ENCODE results near the gene TCL1B.
A peak's percentile ranks its signal among the peaks of the same experiment; 100 is the strongest.
"Not testable (repeated sequence)": the region's sequence is repeated elsewhere in the genome, so short reads cannot be mapped to it uniquely, and the experiment has no call there.

Gene TCL1B

DNA sequence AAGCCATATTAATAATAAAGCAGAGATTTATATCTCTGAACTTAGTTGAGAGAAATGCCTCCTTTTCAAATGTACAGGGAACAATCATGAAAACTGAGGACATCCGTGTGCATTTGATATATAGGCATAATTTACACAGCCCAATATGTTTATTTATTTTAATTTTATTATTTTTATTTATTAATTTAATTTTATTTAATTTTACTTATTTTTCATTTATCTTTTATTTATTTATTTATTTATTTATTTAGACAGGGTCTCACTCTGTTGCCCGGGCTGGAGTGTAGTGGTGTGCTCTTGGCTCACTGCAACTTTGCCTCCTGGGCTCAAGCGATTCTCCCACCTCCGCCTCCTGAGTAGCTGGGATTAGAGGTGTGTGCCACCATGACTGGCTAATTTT, 19.3 kb downstream of the TCL1B start:
- DNase-seq = no peak

DNA sequence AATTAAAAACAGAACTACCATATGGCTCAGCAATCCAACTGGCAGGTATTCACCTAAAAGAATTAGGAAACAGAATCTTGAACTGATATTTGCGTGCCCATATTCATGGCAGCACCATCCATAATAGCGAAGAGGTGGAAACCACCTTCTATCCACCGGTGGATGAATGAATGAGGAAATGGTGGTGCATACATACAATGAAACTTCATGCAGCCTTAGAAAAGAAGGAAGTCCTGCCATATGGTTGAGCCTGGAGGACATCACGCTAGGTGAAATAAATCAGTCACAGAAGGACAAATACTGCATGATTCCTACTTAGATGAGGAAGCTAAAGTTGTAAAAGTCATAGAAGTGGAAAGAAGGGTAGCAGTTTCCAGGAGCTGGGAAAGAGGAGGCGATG, 21.1 kb downstream of the TCL1B start:
- no peak for DNase-seq

DNA sequence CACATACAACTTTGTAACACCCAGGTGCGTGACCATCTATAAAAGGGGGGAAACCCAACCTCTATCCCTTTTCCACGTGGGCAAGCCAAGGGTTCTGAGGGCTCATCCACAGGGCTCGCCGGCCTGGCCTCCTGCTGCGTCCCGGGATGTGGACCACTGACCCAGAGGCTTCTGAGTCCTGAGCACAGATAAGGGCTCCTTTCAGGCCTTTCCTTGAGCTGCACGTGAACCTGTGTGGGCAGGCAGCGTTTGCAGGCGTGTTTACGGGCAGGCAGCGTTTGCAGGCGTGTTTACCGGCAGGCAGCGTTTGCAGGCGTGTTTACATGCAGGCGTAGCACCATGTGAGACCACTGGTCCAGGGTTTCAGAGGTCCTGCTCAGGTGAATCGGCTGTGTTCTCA, 23.9 kb downstream of the TCL1B start:
- no peak for DNase-seq

DNA sequence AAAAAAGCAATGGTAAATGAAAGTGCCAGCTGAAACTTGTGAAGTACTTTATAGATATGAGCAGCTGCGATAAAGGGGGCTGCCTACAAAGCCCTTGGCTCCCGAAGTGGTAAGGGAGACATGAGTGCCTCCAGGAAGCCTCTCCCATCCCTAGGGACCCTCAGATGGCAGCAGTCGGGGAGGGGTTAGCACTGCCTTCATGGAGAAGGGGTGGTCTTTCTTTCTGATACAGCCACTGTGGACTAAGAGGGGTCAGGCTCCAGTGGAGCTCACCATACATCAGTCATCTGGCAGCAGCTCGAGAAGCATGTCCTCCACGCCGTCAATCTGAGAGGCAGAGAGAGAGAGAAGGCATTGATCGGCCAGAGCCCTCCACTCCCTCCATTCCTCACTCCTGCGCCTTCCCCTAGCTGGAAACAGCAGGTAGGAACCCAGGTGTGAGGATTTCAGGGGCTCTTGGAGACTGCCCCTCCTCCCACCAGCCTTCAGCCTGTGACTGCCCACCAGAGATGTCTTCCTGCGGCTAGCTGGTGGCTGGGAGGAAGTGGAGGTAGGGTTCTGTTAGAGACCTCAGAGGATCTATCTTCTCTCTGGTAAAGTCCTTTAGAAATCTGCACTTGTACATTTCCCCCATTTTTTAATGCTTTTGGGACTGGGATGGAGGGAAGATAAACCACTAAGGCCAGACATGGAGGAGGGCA, 25.4 kb downstream of the TCL1B start:
- no peak for DNase-seq

DNA sequence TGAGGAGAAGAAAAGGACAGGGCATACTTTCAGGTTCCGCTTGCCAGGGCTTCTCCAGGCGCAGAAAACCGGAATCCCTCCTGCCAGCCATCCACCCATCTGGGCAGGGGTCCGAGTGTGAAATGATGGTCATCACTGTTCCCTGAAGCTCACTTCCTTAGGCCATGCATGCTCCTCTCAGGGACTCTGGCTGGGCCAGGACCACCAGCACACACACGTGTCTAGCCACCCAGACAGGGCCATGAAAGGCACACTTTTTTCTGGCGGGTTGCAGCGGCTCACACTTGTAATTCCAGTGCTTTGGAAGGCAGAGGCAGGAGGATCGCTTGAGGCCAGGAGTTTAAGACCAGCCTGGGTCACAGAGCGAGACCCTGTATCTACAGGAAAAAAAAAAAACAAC, 26.2 kb downstream of the TCL1B start:
- DNase-seq = no peak

DNA sequence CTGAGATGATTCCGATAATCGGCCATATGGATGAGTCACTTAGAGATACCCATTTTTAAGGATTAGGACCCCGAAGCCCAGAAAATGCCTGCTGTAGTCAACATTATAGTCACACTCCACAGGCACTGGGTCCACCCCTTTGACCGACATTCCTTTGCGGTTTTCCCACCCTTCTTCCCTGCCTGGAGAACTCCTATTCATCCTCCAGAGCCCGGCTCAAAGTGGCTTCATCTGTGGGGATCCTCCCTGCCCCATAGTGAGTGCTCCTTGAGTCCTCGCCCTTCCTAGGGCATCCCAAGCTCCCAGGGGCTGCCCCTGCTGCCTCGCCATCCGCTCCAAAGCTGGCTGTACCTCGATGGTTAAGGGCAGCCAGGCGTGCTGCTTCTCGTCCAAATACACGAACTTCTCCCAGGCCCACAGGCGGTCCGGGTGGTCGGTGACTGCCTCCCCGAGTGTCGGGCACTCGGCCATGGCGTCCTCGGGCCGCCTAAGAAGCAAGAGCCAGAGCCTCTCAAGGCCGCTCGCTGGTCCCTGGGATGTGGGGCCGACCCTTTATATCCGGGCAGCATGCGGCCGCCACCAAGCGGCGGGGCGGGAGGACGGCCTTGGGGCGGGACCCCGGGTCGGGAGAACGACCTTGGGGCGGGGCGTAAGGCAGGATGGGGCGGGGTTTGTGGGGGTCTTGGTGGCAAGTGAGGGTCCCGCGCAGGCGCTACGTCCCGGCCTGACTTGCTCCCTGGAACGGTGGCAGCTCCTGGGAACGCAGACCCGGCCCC, 27.6 kb downstream of the TCL1B start, which contains the start of gene TCL1A:
TCL1A (minus strand) TSS at position 530 of the 776 bp plus-strand sequence; CDS start at position 471, 59 bp downstream.
- DNase-seq = no peak

DNA sequence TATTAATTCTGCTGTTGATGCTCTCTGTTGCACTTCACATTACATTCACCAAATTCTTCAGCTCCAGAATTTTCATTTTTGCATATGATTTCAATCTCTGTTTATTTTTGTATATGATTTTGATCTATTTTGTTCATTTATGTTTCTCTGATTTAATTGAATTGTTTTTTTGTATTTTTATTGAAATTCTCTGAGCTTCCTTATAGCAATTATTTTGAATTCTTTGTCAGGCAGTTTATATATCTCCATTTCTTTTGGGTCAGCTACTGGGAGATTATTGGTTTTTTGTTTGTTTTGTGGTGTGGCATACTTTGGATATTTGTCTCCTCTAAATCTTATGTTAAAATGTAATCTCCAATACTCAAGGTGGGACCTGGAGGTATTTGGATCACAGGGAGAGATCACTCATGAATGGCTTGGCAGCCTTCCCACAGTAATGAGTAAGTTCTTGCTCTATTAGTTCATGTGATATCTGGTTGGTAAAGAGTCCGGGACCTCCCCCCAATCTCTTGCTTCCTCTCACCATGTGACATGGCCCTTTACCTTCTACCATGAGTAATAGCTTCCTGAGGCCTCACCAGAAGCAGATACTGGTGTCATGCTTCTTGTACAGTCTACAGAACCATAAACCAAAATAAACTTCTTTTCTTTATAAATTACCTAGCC, 36.4 kb downstream of the TCL1B start:
- no peak for DNase-seq

DNA sequence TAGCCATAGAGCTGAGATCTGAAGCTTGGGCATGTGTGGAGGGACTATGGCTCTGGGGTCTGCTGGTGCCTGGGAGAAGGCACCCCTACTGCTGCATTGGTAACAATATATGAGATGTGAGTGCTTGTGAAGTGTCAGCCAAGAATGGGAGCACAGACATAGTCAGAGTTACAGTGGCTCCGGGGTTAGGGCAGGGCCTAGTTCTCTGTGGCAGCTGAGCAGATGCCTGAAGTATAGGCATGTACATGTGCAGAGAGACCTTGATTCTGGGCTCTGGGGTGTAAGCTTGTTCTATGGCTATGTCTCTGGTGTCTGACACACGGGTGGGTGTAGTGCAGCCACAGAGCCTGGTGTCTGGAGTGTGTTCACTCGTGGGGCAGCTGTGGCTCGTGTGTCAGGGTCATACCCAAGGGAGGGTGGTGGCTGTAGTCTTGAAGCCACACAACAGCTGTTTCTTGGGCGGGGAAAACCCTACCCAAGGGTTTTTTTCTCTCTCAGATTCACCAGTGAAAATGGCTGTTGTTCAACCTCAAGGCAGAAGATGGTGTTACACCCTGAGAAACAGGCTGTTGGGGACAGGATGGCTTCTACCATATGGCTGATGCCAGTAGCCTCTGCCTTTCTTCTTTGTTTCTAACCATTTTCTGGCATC, 39.6 kb downstream of the TCL1B start:
- no peak for DNase-seq

DNA sequence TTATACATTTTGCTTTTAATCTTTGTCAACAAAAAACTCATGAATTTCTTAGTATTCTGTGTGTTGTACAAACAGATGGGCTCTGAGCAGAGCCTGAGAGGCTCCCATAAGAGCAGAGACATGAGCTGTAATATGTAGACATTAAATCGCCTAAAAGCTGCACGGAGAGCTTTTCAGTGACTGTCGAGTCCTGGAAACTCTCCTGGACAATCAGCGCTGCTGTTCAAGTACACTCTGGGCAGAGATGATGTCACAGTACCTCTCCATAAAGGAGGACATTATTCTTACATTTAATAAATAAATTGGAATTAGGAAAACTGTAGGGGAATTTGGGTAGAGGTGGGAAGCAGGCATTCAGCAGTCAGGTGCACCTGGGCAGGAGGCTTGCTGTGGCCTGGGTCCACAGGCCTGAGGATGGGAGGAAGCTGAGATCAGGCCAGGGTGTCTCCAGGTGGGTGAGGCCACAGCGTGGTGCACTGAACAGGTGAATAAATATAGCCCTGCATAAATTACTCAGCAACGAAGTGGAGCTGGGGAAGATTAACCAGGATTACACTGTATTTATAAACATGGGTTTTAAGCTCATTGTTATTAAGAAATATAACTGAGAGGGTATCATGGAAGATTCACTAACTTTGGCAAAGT, 41.0 kb downstream of the TCL1B start:
- no peak for DNase-seq

DNA sequence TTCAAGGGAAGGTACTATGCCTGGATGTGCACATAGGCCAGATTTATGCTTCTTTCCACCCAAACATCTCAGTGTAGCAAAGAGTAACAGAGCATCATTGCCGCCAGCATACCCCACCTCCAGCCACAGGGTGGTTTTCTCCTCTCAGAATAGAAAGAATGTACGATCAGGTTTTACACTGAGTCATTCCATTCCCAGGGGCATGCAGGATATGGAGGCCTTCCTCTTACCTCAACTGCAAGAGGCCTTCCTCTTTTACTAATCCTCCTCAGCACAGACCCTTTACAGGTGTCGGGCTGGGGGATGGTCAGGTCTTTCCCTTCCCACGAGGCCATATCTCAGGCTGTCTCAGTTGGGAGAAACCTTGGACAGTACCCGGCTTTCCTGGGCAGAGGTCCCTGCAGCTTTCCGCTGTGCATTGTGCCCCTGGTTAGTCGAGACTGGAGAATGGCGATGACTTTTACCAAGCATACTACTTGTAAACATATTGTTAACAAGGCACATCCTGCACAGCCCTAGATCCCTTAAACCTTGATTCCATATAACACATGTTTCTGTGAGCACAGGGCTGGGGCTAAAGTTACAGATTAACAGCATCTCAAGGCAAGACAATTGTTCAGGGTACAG, 43.3 kb downstream of the TCL1B start:
- not testable (repeated sequence) for DNase-seq

DNA sequence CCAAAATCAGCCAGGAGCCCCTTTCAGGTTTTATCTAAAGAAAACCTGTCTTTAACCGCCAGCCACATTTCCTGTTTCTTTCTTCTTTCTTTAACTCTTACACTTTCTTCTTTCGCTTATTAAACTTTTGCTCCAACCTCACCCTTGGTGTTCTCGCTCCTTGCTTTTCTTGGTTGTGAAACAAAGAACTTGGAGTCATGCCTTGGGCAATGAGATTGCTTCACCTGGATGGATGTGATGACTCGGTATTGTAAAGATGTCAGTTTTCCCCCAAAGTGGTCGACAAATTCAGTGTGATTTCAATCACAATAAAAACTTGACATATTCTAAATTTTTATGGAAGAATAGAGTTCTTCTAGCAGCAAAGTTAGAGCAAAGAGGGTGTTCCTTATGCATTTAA, 43.9 kb downstream of the TCL1B start:
- DNase-seq = no peak

DNA sequence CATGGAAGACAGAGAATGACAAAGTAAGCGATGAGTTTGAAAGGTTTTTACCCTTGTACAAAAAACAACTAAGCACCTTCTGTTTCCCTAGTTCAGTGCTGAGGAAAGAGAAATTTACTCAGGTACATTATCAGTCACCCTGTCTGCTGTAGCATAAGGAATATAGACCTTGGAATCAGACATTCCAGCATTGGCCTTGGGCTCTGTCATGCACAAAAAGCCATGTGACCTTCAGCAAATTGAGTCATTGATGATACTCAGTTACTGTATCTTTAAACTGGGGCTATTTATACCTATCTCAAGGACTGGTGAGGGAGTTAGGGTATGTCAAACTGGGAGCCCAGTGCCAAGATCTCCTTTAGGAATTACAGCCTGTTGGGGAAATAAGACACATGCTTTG, 47.0 kb downstream of the TCL1B start:
- DNase-seq = no peak

DNA sequence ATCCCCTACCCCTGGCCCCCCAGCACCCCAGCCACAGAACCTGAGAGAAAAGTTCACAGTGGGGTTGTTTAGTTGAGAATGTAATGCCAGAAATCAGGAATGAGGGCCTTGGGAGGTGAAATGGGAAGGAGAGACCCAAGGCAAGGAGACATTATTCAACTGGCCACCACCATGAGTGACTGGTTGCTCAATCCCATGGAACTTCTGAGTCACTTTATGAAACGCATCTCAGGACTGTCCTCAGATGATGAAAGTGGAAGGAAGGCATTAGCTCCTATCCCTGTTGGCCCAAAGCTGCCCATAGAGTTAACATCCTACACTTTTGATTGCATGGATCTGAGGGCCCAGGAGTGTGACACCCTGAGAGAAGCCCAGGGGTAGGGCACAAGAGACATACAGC, 53.1 kb downstream of the TCL1B start:
- DNase-seq = no peak

DNA sequence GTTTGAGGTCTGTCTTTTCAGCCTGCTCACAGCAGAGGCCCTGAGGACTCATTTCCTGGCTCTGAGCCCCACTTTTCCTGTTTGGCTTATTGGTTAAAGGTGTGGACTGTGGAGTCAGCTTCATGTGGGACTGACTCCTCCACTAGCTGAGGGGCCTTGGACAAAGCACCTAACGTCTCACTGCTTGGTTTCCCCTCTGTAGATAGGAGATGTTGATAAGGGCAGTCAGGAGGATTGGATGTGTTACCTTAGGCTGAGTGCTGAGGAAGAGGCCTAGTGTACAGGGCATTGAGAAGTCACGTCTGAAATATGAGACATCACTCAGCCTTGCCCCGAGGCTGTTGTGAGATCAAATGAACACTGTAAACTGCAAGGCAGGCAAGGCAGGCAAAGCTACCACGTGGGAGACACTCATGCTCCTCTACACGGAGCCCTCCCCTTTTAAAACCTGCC, 54.8 kb downstream of the TCL1B start:
- DNase-seq = peak; percentile 89

DNA sequence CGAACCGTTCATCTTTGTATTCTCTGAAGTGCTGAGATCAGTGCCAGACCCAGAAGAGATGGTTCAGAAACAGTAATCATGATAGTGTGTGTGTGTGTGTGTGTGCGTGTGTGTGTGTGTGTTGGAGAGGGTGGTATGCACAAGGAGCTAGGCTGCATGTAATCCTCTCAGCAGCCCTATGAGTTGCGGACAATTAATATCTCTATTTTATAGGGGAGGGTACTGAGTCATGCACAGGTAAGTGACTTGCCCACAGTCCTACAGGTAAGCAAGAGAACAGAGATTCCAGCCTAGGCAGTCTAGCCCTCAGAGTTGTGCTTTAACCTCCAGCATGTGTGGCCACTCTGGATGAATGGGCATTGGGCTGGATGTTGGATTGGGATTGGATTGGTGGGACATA, 55.6 kb downstream of the TCL1B start:
- no peak for DNase-seq
